Fibroblast of villous mesenchyme (primary cell): ENCODE measurements around the gene SMARCB1. TPM values are rescaled to one million over a fixed set of nuclear protein-coding genes. Genes with fewer than 3 reads are reported as not detected.

Experiments
- DNase-seq: peaks from one replicate; pipeline ENCODE4 v3.0.0-alpha.2; 2010; ENCODE audit warnings: low read depth
- H3K4me3 ChIP-seq: 2 replicates; pipeline ENCODE4 v1.5.1; 2011; ENCODE audit warnings: low read depth, mild to moderate bottlenecking, low read length
- CTCF ChIP-seq: IDR thresholded peaks from 2 replicates; pipeline ENCODE4 v1.5.1; 2012; ENCODE audit warnings: low read depth, mild to moderate bottlenecking, low read length; ENCODE audit not compliant: insufficient read depth
- total RNA-seq: library from RNA; depleted of rRNA; stranded (reverse); fragments of >200 nt; gene quantifications from 2 replicates; pipeline ENCODE4 v1.2.3, GENCODE V29; 2012

Gene SMARCB1
- total RNA-seq, 1 donor = 61.7 TPM

GRCh38 chr22:23779731-23780130 is 7.0 kb upstream of the SMARCB1 start:
- H3K4me3 ChIP-seq = no peak overlapping the region
- no peak for TF ChIP-seq CTCF
- no peak for DNase-seq

GRCh38 chr22:23780146-23780748 is 6.5 kb upstream of the SMARCB1 start:
- TF ChIP-seq CTCF = no peak
- H3K4me3 ChIP-seq = no peak overlapping the region
- DNase-seq = no peak

GRCh38 chr22:23781065-23781464 is 5.7 kb upstream of the SMARCB1 start:
- no peak overlapping the region for H3K4me3 ChIP-seq
- no peak for TF ChIP-seq CTCF
- no peak for DNase-seq

- H3K4me3 ChIP-seq = no peak overlapping the region
- peak; percentile 54 for DNase-seq
- no peak for TF ChIP-seq CTCF
These were observed 5.1 kb upstream of the SMARCB1 start for GRCh38 chr22:23781511-23782183.

- no peak overlapping the region for H3K4me3 ChIP-seq
- DNase-seq = no peak
- no peak for TF ChIP-seq CTCF
These were observed 4.5 kb upstream of the SMARCB1 start for GRCh38 chr22:23782252-23782651.

GRCh38 chr22:23782703-23783102 is 4.1 kb upstream of the SMARCB1 start:
- no peak for TF ChIP-seq CTCF
- no peak overlapping the region for H3K4me3 ChIP-seq
- no peak for DNase-seq
